PC-3 (cell line): ENCODE measurements around the gene BLM. TPM values are rescaled to one million over a fixed set of nuclear protein-coding genes. Genes with fewer than 3 reads are reported as not detected.

Experiments used
- ATAC-seq: fragments of 200-7000 bp; cut with Tn5 transposase; 2 replicates; pipeline ENCODE4 v1.9.1; 2020; ENCODE audit warnings: mild to moderate bottlenecking, moderate library complexity
- BruUV-seq: library from RNA; stranded (reverse); fragments of 400-500 nt; replicated peaks from 2 replicates; lab custom pipeline; 2021; lab: Mats Ljungman, UMichigan
- CTCF ChIA-PET: fragments of 300-600 bp; sonication (Branson Sonifier 250); formaldehyde crosslinking; loops from one replicate; lab custom pipeline; 2022; ENCODE audit warnings: antibody characterized with exemption; lab: Charles Lee
- POLR2A ChIA-PET: fragments of 300-600 bp; sonication (Branson Sonifier 250); formaldehyde crosslinking; loops from one replicate; lab custom pipeline; 2022; ENCODE audit warnings: antibody characterized with exemption; ENCODE audit not compliant: unreplicated experiment; lab: Charles Lee
- DNase-seq: peaks from one replicate; pipeline ENCODE4 v3.0.0-alpha.2; 2015
- H2AFZ ChIP-seq: fragments of 300-600 bp; sonication (generic); 2 replicates; pipeline ENCODE4 v1.6.0; 2016; ENCODE audit warnings: antibody characterized with exemption, low read length
- H3F3A ChIP-seq: fragments of 300-600 bp; sonication (generic); one replicate; pipeline ENCODE4 v1.6.0; 2017; ENCODE audit warnings: antibody characterized with exemption, low read length, control low read depth, mild to moderate bottlenecking; ENCODE audit not compliant: unreplicated experiment
- H3K27ac ChIP-seq: fragments of 300-600 bp; sonication (generic); 2 replicates; pipeline ENCODE4 v1.5.1; 2016; ENCODE audit warnings: mild to moderate bottlenecking, low read length
- H3K27me3 ChIP-seq: fragments of 300-600 bp; sonication (generic); 2 replicates; pipeline ENCODE4 v1.6.1; 2016; ENCODE audit warnings: low read length, mixed read lengths
- H3K36me3 ChIP-seq: fragments of 300-600 bp; sonication (generic); 2 replicates; pipeline ENCODE4 v1.6.1; 2016; ENCODE audit warnings: low read depth, mixed run types, low read length, mixed read lengths
- H3K4me1 ChIP-seq: fragments of 300-600 bp; sonication (generic); 2 replicates; pipeline ENCODE4 v1.5.1; 2016; ENCODE audit warnings: low read length; ENCODE audit not compliant: insufficient read depth
- H3K4me2 ChIP-seq: fragments of 300-600 bp; sonication (generic); 2 replicates; pipeline ENCODE4 v1.6.0; 2016; ENCODE audit warnings: low read length
- H3K4me3 ChIP-seq: fragments of 300-600 bp; sonication (generic); 2 replicates; pipeline ENCODE4 v1.5.1; 2016; ENCODE audit warnings: mild to moderate bottlenecking, low read length, mixed read lengths
- H3K79me2 ChIP-seq: fragments of 300-600 bp; sonication (generic); 2 replicates; pipeline ENCODE4 v1.6.1; 2017; ENCODE audit warnings: low read length, mixed read lengths
- H3K9ac ChIP-seq: fragments of 300-600 bp; sonication (generic); 2 replicates; pipeline ENCODE4 v1.6.0; 2016; ENCODE audit warnings: mild to moderate bottlenecking, low read length
- H3K9me2 ChIP-seq: fragments of 300-600 bp; sonication (generic); replicated peaks from 2 replicates; pipeline ENCODE4 v1.6.1; 2016; ENCODE audit warnings: mixed run types, low read length, mixed read lengths
- H3K9me3 ChIP-seq: fragments of 300-600 bp; sonication (generic); 2 replicates; pipeline ENCODE4 v1.6.1; 2016; ENCODE audit warnings: low read length, mixed read lengths
- H4K20me1 ChIP-seq: fragments of 300-600 bp; sonication (generic); 2 replicates; pipeline ENCODE4 v1.6.1; 2016; ENCODE audit warnings: low read length, mixed read lengths
- EZH2 ChIP-seq: fragments of 300-600 bp; sonication (generic); IDR thresholded peaks from one replicate; pipeline ENCODE4 v1.6.1; 2017; ENCODE audit warnings: antibody characterized with exemption, mild to moderate bottlenecking, low read length; ENCODE audit not compliant: unreplicated experiment
- EZH2phosphoT487 ChIP-seq: fragments of 300-600 bp; sonication (generic); IDR thresholded peaks from 2 replicates; pipeline ENCODE4 v1.6.1; 2018; ENCODE audit warnings: mild to moderate bottlenecking, antibody characterized with exemption, low read length, borderline replicate concordance
- intact Hi-C: fragments of 100-400 bp; cut with micrococcal nuclease; formaldehyde crosslinking; loops from 2 replicates; pipeline ENCODE4 v1.9.0; 2023
- total RNA-seq: library from RNA; depleted of rRNA; stranded (reverse); fragments of >200 nt; gene quantifications from 2 replicates; pipeline ENCODE4 v1.2.3, GENCODE V29; 2014
- TF ChIP-seq, protein P1 (sequence below): fragments of 300-600 bp; sonication (generic); conservative IDR thresholded peaks from 2 replicates; pipeline ENCODE4 v1.5.1; 2017; ENCODE audit warnings: antibody characterized with exemption, low read depth, mild to moderate bottlenecking, low read length

The BLM gene
- total RNA-seq, 1 experiment from 2014 or later = 18.7 TPM

DNA sequence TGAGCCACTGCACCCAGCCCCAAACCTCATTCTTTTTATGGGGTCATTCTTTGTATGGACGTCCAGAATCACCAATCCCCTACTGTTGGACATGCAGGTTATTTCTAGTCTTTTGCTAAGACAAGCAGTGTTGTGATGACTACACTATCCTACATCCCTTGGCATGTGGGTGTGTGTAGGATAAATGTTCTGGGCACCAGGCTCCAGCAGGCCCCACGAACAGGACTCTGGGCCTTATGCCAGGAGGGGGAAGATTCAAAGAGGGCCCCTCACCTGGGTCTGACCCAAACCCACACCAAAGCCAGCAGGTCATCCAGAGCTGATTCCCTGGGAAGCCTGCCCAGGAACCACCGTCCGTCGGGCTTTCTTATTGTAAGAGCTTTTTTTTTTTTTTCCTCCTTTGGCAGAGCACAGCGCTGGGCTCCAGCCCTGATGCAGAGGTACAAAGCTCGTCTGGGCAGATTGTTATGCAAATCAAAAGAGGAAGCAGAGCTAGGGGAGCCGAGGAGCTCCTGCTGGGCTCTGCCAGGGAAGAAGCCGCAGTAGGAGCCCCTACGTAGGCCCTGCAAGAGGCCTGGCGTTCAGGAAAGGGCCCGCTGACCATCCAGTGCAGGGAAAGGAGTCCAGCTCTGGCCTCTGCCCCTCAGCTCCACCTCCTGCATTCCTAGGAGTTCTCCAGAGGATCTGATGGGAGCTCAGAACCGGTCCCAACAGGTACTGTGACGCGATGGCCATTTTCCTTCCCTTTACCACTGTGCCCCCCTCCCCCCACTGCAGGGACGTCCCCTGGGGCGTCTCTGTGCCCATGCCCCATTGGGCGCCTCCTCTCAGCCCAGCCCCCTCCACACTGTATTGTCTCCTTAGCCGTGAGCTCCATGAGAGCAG is 122.3 kb downstream of the BLM start:
- no peaks in the 10 kb centered on the region for H3K79me2 ChIP-seq
- H3K27ac ChIP-seq = no peak overlapping the region
- DNase-seq (no peak), ATAC-seq (no peak)
- BruUV-seq = no TSS peak
- TF ChIP-seq EZH2phosphoT487 = no peak
- TF ChIP-seq, protein P1, sequence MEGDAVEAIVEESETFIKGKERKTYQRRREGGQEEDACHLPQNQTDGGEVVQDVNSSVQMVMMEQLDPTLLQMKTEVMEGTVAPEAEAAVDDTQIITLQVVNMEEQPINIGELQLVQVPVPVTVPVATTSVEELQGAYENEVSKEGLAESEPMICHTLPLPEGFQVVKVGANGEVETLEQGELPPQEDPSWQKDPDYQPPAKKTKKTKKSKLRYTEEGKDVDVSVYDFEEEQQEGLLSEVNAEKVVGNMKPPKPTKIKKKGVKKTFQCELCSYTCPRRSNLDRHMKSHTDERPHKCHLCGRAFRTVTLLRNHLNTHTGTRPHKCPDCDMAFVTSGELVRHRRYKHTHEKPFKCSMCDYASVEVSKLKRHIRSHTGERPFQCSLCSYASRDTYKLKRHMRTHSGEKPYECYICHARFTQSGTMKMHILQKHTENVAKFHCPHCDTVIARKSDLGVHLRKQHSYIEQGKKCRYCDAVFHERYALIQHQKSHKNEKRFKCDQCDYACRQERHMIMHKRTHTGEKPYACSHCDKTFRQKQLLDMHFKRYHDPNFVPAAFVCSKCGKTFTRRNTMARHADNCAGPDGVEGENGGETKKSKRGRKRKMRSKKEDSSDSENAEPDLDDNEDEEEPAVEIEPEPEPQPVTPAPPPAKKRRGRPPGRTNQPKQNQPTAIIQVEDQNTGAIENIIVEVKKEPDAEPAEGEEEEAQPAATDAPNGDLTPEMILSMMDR = no peak
- TF ChIP-seq EZH2 = no peak
- H3K9me3 ChIP-seq = no peaks in the 10 kb centered on the region
- H3K27me3 ChIP-seq = no peaks in the 10 kb centered on the region
- ChIA-PET CTCF (no interaction called here), POLR2A (no interaction called here)
- H2AFZ ChIP-seq = no peak overlapping the region
- intact Hi-C loops = no loop called here
- H3F3A ChIP-seq = no peaks in the 10 kb centered on the region
- no peaks in the 10 kb centered on the region for H3K4me1 ChIP-seq
- H3K4me2 ChIP-seq = no peak overlapping the region
- H3K36me3 ChIP-seq = no peaks in the 10 kb centered on the region
- no peaks in the 10 kb centered on the region for H3K9me2 ChIP-seq
- no peak overlapping the region for H3K4me3 ChIP-seq
- no peak overlapping the region for H3K9ac ChIP-seq
- H4K20me1 ChIP-seq = no peaks in the 10 kb centered on the region

DNA sequence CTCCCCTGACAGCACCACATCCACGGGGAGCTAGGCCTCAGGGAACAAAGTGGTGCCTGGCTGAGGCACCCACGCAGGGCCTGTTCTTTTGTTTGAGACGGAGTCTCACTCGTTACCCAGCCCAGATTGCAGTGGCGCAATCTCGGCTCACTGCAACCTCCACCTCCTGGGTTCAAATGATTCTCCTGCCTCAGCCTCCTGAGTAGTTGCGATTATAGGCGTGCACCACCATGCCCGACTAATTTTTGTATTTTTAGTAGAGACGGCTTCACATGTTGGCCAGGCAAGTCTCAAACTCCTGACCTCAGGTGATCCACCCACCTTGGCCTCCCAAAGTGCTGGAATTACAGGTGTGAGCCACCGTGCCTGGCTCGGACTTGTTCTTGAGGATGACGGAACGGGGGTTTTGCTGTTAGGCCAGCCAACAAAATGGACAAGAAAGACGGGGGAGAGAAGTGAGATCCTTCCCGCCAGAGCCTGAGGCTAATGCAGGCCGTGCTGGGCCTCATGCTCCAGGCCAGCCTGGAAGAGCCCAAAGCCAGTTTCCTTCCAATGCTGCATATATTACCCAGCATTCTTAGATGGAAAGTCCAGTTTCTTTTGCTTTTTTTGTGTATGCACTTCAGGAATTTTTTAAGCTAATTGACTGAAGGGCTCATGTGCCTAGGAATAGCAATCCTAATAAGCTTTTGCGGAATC is 123.2 kb downstream of the BLM start:
- POLR2A ChIA-PET = no interaction called here
- H3K79me2 ChIP-seq = no peaks in the 10 kb centered on the region
- CTCF ChIA-PET = no interaction called here
- no peaks in the 10 kb centered on the region for H3K36me3 ChIP-seq
- no peak for TF ChIP-seq EZH2phosphoT487
- TF ChIP-seq EZH2 = no peak
- TF ChIP-seq, protein P1 = no peak
- DNase-seq = no peak
- no peaks in the 10 kb centered on the region for H3K9me2 ChIP-seq
- no peak overlapping the region for H3K4me3 ChIP-seq
- intact Hi-C loops = no loop called here
- H3K9ac ChIP-seq = no peak overlapping the region
- no peaks in the 10 kb centered on the region for H3K9me3 ChIP-seq
- no peaks in the 10 kb centered on the region for H3K27me3 ChIP-seq
- no peaks in the 10 kb centered on the region for H3F3A ChIP-seq
- H4K20me1 ChIP-seq = no peaks in the 10 kb centered on the region
- no peak for ATAC-seq
- H3K27ac ChIP-seq = no peak overlapping the region
- BruUV-seq = no TSS peak
- H3K4me1 ChIP-seq = peaks cover 7% of the 10 kb centered on the region
- H2AFZ ChIP-seq = no peak overlapping the region
- H3K4me2 ChIP-seq = no peak overlapping the region

DNA sequence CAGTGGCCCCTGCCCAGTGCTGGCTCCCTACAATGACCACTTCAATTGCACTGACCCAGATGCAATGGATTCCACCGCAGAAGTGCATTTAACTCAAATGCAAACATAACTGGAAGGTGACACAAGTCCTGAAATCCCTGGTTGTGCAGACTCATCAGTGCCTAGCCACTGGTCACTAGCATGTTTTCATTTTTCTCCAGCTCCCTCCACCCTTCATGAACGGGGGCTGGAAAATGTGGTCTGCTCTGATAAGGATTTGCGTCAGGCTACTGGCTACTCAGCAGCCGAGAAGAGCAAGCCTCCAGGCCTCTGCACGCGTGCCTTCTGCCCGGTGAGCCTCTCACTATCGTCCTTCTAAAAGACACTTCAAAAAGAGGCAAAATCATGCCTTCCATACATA is 123.8 kb downstream of the BLM start:
- no TSS peak for BruUV-seq
- intact Hi-C loops = no loop called here
- H3F3A ChIP-seq = no peaks in the 10 kb centered on the region
- no peaks in the 10 kb centered on the region for H3K36me3 ChIP-seq
- TF ChIP-seq EZH2 = no peak
- TF ChIP-seq EZH2phosphoT487 = no peak
- TF ChIP-seq, protein P1 = no peak
- no peak overlapping the region for H3K4me3 ChIP-seq
- POLR2A ChIA-PET = no interaction called here
- no peaks in the 10 kb centered on the region for H3K79me2 ChIP-seq
- peaks cover 11% of the 10 kb centered on the region for H3K4me1 ChIP-seq
- no peak overlapping the region for H3K4me2 ChIP-seq
- no peak overlapping the region for H2AFZ ChIP-seq
- CTCF ChIA-PET = no interaction called here
- ATAC-seq (no peak), DNase-seq (no peak)
- H3K27ac ChIP-seq = no peak overlapping the region
- H3K27me3 ChIP-seq = no peaks in the 10 kb centered on the region
- H3K9ac ChIP-seq = no peak overlapping the region
- no peaks in the 10 kb centered on the region for H3K9me3 ChIP-seq
- no peaks in the 10 kb centered on the region for H4K20me1 ChIP-seq
- no peaks in the 10 kb centered on the region for H3K9me2 ChIP-seq
